ENCODE data around the gene ITK.

DNA sequence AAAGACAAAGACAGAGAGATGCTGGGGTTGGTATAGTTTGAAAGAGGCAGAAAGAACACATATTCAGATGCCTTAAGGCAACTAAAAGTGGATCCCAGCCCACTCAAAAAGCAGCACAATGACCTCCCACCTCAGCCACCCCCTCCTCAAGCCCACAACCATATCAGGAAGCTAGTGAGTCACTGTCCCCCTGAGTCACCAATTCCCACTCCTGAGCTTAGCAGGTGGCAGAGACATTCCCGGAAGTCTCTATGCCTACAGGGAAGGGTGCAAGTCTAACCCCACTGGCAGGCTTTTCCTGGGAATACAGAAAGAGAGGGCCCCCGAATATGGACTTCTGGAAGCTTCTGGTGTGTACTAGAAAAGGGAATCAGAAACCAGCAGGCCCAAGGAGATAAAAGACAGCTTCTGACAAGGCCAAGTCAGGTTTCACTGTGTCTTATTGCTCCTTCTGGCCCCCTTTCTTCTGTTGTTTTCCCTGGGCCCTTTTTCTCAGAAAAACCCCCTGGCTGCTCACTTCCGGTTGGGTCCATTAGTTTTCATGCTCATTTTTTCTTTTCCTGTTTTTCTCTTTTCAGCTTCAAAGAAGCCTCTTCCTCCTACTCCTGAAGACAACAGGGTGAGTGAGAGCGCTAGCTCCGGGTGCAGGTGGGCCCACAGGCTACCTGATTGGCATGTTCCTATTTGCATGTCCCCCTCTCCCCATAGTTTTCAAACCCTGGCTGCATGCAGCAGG lies 36.8 kb downstream of the ITK start:
- TF ChIP-seq, protein P1, sequence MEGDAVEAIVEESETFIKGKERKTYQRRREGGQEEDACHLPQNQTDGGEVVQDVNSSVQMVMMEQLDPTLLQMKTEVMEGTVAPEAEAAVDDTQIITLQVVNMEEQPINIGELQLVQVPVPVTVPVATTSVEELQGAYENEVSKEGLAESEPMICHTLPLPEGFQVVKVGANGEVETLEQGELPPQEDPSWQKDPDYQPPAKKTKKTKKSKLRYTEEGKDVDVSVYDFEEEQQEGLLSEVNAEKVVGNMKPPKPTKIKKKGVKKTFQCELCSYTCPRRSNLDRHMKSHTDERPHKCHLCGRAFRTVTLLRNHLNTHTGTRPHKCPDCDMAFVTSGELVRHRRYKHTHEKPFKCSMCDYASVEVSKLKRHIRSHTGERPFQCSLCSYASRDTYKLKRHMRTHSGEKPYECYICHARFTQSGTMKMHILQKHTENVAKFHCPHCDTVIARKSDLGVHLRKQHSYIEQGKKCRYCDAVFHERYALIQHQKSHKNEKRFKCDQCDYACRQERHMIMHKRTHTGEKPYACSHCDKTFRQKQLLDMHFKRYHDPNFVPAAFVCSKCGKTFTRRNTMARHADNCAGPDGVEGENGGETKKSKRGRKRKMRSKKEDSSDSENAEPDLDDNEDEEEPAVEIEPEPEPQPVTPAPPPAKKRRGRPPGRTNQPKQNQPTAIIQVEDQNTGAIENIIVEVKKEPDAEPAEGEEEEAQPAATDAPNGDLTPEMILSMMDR (conservative IDR thresholded peaks at IDR 0.05), result no peak
- no peak for TF ChIP-seq ZFX (IDR thresholded peaks at IDR 0.05)
